ENCODE results near the gene RBFOX2. TPM values are rescaled to one million over a fixed set of nuclear protein-coding genes. Genes with fewer than 3 reads are reported as not detected.

Gene RBFOX2
- total and polyA plus RNA-seq, 2 of the 13 experiments (the other 11 are each of a cell fraction or from before 2014, with no cell fraction given), result 37.3 to 40.4 TPM

DNA sequence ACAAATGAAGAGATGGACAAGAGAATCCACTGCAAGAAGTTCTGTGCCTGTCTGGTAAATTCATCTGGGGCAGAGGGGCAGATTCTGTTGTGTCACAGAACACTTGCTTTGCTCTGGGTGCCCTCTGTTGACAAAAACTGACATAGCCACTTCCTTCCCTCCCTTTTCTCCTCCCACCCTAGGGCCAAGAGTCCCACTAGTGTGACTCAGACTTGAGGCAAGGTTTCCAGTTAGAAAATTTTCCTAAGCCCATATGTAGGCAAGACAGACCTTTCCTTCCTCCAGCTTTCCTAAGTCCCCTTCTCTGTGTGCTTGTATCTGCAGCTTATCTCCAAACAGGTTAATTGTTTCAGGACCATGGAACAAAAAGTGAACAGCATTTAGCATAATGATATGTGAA, 106.8 kb downstream of the RBFOX2 start (continued):
- TF ChIP-seq, protein P1, sequence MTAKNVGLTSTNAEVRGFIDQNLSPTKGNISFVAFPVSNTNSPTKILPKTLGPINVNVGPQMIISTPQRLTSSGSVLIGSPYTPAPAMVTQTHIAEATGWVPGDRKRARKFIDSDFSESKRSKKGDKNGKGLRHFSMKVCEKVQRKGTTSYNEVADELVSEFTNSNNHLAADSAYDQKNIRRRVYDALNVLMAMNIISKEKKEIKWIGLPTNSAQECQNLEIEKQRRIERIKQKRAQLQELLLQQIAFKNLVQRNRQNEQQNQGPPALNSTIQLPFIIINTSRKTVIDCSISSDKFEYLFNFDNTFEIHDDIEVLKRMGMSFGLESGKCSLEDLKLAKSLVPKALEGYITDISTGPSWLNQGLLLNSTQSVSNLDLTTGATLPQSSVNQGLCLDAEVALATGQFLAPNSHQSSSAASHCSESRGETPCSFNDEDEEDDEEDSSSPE (CRISPR knock-in tag; IDR thresholded peaks at IDR 0.05), result 0 out of 2 replicates have a peak, but pooled peaks have one; percentile 20
- TF ChIP-seq KMT2A (CRISPR knock-in tag; IDR thresholded peaks at IDR 0.05) (0 out of 2 replicates have a peak, but pooled peaks have one; percentile 25), U2AF1 (optimal IDR thresholded peaks at IDR 0.05; ENCODE audit: low read depth, low read length) (no peak), HMG20B (CRISPR knock-in tag; conservative IDR thresholded peaks at IDR 0.05) (no peak), TAF15 (IDR thresholded peaks at IDR 0.05; ENCODE audit: low read depth, low read length, poor library complexity, severe bottlenecking) (no peak), FOXA1 (IDR thresholded peaks at IDR 0.05) (no peak), FOXA1 (CRISPR knock-in tag; IDR thresholded peaks at IDR 0.05) (peak; percentile 52; the same call in 1 of the 2 replicates), KLF16 (CRISPR knock-in tag; IDR thresholded peaks at IDR 0.05) (peak in 1 of 2 experiments; percentile 53; a peak in 1 of 4 replicates), GATAD2A (CRISPR knock-in tag; IDR thresholded peaks at IDR 0.05) (0 out of 2 replicates have a peak, but pooled peaks have one; percentile 26), FOSL2 (CRISPR knock-in tag; IDR thresholded peaks at IDR 0.05) (peak; percentile 79), SMC3 (IDR thresholded peaks at IDR 0.05; ENCODE audit: low read length) (peak; percentile 79), TGIF2 (CRISPR knock-in tag; IDR thresholded peaks at IDR 0.05) (0 out of 2 replicates have a peak, but pooled peaks have one; percentile 16)
- TF ChIP-seq, protein P2, sequence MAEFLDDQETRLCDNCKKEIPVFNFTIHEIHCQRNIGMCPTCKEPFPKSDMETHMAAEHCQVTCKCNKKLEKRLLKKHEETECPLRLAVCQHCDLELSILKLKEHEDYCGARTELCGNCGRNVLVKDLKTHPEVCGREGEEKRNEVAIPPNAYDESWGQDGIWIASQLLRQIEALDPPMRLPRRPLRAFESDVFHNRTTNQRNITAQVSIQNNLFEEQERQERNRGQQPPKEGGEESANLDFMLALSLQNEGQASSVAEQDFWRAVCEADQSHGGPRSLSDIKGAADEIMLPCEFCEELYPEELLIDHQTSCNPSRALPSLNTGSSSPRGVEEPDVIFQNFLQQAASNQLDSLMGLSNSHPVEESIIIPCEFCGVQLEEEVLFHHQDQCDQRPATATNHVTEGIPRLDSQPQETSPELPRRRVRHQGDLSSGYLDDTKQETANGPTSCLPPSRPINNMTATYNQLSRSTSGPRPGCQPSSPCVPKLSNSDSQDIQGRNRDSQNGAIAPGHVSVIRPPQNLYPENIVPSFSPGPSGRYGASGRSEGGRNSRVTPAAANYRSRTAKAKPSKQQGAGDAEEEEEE (CRISPR knock-in tag; IDR thresholded peaks at IDR 0.05; ENCODE audit: borderline replicate concordance), result no peak
